ENCODE data around the gene RAD51B.

RAD51B gene

DNA sequence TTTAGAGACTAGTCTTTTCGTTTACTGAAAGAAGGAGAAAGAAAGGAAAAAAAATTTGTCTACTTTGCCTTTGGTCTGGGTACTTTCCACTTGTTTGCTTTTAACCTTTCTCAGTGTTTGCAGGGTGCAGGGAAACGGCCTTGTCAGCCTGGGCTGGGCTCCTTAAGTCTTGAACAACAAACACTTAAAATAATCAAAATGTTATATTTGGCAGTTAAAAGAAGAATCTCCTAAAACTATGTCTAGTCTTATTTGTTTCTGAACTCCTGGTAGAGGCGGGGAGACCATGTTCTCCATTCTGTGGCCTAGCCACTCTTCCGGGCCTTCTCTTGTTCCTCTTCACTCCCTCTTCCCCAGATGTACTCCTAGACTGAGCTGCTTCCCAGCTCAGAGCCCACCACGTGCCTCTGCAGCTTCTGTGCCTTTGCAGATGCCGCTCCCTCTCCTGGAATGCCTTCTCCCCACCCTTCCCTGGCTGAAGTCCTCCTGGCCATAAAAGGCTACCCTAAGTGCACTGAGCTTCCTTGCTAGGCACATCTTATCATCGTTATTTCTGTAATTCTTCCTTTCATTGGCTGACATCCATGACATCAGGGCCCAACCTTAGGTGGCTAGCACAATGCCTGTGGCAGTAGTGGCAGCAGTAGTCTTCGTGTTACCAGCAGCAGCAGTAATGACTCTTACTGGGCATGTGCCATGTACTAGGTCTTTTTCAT, 540.4 kb downstream of the RAD51B start:
- no peak overlapping the region for H3K4me3 ChIP-seq (ENCODE audit: control insufficient read depth, low read depth, low read length)
- DNase-seq (ENCODE audit: low read depth) = peak; percentile 17
- TF ChIP-seq, protein P1, sequence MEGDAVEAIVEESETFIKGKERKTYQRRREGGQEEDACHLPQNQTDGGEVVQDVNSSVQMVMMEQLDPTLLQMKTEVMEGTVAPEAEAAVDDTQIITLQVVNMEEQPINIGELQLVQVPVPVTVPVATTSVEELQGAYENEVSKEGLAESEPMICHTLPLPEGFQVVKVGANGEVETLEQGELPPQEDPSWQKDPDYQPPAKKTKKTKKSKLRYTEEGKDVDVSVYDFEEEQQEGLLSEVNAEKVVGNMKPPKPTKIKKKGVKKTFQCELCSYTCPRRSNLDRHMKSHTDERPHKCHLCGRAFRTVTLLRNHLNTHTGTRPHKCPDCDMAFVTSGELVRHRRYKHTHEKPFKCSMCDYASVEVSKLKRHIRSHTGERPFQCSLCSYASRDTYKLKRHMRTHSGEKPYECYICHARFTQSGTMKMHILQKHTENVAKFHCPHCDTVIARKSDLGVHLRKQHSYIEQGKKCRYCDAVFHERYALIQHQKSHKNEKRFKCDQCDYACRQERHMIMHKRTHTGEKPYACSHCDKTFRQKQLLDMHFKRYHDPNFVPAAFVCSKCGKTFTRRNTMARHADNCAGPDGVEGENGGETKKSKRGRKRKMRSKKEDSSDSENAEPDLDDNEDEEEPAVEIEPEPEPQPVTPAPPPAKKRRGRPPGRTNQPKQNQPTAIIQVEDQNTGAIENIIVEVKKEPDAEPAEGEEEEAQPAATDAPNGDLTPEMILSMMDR (conservative IDR thresholded peaks at IDR 0.05; ENCODE audit: control insufficient read depth, insufficient read depth, low read depth, low read length) = no peak

DNA sequence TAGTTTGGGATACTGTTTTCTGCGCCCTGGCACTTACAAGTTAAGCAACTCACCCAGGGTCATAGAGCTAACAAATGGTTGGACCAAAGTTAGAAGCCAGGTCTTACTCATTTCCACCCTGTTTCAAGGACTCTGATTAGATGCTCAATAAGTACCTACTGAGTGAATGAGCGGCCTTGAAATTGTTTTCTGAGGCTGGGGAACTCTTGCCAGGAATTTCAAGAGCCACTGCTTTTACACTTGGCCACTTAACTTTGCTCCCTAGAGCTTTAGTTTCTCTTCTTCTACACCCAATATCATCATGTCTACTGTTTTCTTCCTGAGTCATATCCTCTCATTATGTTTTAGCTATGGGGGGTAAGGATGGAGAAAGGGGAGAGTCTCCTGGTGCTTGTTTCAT, 541.7 kb downstream of the RAD51B start:
- DNase-seq (ENCODE audit: low read depth) = peak; percentile 72
- TF ChIP-seq, protein P1 (conservative IDR thresholded peaks at IDR 0.05; ENCODE audit: control insufficient read depth, insufficient read depth, low read depth, low read length) = no peak
- H3K4me3 ChIP-seq (ENCODE audit: control insufficient read depth, low read depth, low read length) = no peak overlapping the region

DNA sequence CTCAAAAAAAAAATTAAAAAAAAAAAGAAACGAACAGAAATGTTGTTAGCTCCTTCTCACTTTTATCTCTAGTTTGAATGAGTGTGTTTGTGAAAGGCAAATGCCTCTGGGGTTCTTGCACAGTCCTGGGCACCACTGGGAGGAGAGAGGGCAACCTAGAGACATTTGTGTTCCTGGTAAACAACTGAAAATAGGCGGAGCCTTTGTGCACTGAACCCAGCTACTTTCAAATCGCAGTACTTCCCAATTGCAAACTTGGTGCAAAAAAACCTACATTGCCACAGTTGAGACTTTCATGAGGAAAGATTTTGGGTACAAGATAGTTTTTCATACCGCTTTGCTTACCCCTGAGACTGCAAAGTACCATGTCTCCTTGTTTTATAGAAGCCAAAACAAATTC, 543.3 kb downstream of the RAD51B start:
- no peak overlapping the region for H3K4me3 ChIP-seq (ENCODE audit: control insufficient read depth, low read depth, low read length)
- no peak for DNase-seq (ENCODE audit: low read depth)
- TF ChIP-seq, protein P1 (conservative IDR thresholded peaks at IDR 0.05; ENCODE audit: control insufficient read depth, insufficient read depth, low read depth, low read length) = no peak

DNA sequence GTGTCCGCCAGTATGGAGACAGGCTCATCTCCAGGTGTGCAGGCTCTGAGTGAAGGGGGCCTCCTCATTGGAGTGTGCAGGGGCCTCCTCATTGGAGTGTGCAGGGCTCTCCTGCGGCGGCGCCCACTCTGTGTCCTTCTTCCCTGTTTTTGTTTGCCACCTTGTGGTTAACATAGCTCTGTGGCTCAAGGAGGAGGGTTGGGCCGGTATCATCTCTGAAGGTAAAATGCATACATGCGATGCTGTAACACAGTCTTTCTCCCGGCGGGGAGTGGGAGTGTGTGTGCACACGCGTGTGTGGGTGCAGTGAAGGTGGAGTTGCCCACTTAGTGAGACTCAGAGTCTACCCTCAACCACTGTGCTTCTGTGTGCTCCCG, 543.9 kb downstream of the RAD51B start:
- no peak for DNase-seq (ENCODE audit: low read depth)
- TF ChIP-seq, protein P1 (conservative IDR thresholded peaks at IDR 0.05; ENCODE audit: control insufficient read depth, insufficient read depth, low read depth, low read length) = no peak
- no peak overlapping the region for H3K4me3 ChIP-seq (ENCODE audit: control insufficient read depth, low read depth, low read length)

DNA sequence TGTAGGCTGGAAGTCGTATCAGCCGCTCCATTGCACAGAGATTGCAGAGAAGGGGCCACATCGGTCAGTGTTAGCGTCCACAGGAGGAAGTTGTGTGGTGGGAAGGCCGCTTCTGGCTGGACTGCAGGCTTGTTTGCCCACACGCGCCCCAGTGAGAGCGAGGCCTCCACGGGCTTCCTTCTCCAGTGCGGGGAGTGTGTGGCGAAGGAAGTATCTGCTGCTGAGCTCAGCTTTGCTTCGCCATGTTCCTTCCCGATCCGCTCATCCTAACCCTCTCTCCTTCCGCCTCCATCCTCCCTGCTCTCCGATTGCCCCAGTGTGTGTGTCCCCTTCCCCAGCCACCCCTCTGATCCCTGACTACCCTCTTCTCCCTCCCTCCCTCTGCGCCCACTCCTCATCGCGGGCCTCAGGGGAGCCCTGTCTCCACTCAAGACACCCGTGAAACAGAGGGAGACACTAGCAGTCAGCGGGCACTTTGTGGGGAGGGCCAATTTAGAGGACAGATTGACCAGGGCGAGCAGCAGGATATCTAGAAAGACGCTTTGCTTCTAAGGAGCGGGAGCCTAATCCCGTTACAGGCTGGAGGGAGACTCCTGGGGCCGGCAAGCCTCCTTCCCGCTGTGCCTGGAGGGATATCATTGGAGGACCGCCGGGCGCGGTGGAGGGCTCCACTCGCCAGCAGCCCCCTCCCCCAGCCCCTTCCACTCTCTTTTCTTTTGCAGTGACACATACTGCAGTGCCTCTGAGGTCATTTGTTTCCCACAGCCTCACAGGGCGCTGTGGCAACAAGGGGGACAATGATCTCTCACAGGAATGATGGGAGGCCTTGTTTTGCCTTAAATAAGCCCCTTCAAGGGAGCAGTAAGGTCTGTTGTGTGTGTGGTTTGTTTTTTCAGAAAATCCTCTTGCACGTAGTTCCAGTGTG, 544.5 kb downstream of the RAD51B start:
- H3K4me3 ChIP-seq (ENCODE audit: control insufficient read depth, low read depth, low read length) = no peak overlapping the region
- TF ChIP-seq, protein P1 (conservative IDR thresholded peaks at IDR 0.05; ENCODE audit: control insufficient read depth, insufficient read depth, low read depth, low read length) = no peak
- DNase-seq (ENCODE audit: low read depth) = no peak

DNA sequence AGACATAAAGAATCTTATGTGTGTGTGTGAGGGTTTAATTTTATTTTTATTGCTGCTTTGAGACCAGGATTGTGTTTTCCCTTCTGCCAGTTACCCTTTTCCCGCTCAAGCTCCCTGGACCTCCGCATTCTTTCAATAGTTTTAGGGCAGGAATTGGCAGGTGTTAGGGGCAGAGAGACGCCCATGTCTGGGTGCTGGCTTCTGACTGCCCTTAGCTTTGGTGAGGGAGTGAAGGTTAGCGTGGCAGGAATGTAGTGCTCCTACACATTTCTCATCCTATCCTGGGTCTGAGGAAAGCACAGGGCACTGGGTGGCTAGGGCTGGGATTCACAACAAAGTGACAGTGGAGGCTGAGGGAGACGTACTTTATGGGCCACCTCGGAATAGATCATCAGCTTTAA, 545.2 kb downstream of the RAD51B start:
- no peak for DNase-seq (ENCODE audit: low read depth)
- no peak overlapping the region for H3K4me3 ChIP-seq (ENCODE audit: control insufficient read depth, low read depth, low read length)

More for the DNA sequence above, 545.2 kb downstream of the RAD51B start:
- TF ChIP-seq, protein P1 (conservative IDR thresholded peaks at IDR 0.05; ENCODE audit: control insufficient read depth, insufficient read depth, low read depth, low read length) = no peak

Data from fibroblast of mammary gland (primary cell).